Activated CD4-positive, CD25-positive, alpha-beta regulatory T cell treated with anti-CD3 and anti-CD28 coated beads, Interleukin-2, amount 50 U/mL, for 72 hours (primary cell): ENCODE data around the gene FPR3.

Experiments used
- DNase-seq: peaks from one replicate; pipeline ENCODE4 v3.0.0; 2021

The FPR3 gene

GRCh38 chr19:51808333-51808986 lies 13.5 kb downstream of the FPR3 start:
- no peak for DNase-seq

GRCh38 chr19:51809787-51810186 lies 14.8 kb downstream of the FPR3 start:
- no peak for DNase-seq

GRCh38 chr19:51810223-51810622 lies 15.3 kb downstream of the FPR3 start:
- DNase-seq = no peak

GRCh38 chr19:51811344-51811743 lies 16.4 kb downstream of the FPR3 start:
- no peak for DNase-seq

GRCh38 chr19:51815043-51815442 lies 20.1 kb downstream of the FPR3 start:
- no peak for DNase-seq

- DNase-seq = no peak
Measured at GRCh38 chr19:51816711-51817110, 21.8 kb downstream of the FPR3 start.

- no peak for DNase-seq
Measured at GRCh38 chr19:51820011-51820410, 25.1 kb downstream of the FPR3 start.

GRCh38 chr19:51820831-51821446 lies 26.0 kb downstream of the FPR3 start:
- no peak for DNase-seq

GRCh38 chr19:51821456-51821855 lies 26.5 kb downstream of the FPR3 start:
- no peak for DNase-seq

- DNase-seq = no peak
Measured at GRCh38 chr19:51821921-51822320, 27.0 kb downstream of the FPR3 start.

- DNase-seq = no peak
Measured at GRCh38 chr19:51822325-51822724, 27.4 kb downstream of the FPR3 start.

GRCh38 chr19:51822946-51823345 lies 28.0 kb downstream of the FPR3 start:
- DNase-seq = no peak

- DNase-seq = no peak
Measured at GRCh38 chr19:51824281-51825005, 29.5 kb downstream of the FPR3 start.

- no peak for DNase-seq
Measured at GRCh38 chr19:51830274-51830673, 35.3 kb downstream of the FPR3 start.

- DNase-seq = no peak
Measured at GRCh38 chr19:51837145-51837544, 42.2 kb downstream of the FPR3 start.

GRCh38 chr19:51861870-51862622 lies 67.1 kb downstream of the FPR3 start:
- DNase-seq = no peak

GRCh38 chr19:51873097-51873496 lies 78.1 kb downstream of the FPR3 start:
- no peak for DNase-seq
